ENCODE measurements around the gene CWC27.

The CWC27 gene, protein sequence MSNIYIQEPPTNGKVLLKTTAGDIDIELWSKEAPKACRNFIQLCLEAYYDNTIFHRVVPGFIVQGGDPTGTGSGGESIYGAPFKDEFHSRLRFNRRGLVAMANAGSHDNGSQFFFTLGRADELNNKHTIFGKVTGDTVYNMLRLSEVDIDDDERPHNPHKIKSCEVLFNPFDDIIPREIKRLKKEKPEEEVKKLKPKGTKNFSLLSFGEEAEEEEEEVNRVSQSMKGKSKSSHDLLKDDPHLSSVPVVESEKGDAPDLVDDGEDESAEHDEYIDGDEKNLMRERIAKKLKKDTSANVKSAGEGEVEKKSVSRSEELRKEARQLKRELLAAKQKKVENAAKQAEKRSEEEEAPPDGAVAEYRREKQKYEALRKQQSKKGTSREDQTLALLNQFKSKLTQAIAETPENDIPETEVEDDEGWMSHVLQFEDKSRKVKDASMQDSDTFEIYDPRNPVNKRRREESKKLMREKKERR

DNA sequence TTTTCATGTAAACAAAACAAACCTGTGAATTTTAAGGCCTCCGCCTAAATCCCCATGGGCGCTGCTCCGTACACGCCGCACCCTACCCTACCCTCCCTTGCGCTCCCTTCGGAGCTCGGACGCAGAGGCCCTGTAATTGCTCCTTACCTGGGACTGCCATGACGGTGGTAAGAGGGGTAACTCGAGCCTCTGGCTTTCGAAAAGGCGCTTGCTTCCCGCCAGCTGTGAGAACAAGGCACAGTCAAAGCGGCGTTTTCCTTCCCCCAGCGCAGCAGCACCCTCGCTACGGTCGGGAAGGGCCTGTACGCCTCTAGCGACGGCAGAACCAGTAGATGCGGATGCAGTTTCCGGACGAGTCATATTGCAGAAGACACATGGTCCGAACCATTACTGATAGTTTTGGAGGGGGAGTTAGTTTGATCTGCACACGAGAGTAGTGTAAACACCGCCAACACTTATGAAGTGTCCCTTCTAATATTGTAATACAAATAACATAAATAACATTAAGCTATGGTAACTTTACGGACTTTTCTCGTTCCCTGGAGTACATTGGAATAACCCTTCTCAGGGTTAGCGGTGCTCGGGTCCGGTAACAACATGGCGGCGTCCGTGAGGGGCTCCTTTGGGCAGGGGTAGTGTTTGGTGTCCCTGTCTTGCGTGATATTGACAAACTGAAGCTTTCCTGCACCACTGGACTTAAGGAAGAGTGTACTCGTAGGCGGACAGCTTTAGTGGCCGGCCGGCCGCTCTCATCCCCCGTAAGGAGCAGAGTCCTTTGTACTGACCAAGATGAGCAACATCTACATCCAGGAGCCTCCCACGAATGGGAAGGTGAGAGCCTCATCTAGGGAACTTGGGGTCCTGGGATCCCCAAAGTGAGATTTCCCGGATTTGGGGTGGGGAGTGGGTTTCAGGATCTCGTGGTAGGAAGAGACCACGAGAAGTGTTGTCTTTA is at the start of gene CWC27, which contains the start of gene SREK1IP1:
Gene CWC27, plus strand, starts transcription at position 573 of the 955 bp plus-strand sequence. Its CDS starts 217 bp downstream, at position 790.
Gene SREK1IP1, minus strand, starts transcription at position 334 of the 955 bp plus-strand sequence. Its CDS starts 174 bp downstream, at position 160.
- DNase-seq, result peak; percentile 87

DNA sequence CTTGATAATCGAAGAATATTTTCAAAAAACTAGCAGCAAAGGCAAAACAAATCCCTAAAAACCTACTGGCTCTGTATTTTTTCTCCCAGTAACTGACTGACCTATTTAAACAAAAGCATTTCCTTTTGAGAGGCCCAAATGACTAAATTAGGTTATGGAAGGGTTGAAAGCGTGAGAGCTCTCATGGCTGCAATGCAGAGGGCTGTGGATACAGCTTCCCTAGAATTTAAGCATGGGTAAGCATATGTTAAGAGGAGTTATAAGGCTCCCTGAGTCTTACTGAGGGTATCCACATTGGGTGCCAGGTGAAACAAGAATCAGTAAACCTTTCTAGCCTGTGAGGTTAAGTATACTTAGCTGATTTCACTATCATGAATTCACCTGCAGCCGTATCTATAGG is 46.1 kb upstream of the CWC27 start:
- DNase-seq, result no peak

DNA sequence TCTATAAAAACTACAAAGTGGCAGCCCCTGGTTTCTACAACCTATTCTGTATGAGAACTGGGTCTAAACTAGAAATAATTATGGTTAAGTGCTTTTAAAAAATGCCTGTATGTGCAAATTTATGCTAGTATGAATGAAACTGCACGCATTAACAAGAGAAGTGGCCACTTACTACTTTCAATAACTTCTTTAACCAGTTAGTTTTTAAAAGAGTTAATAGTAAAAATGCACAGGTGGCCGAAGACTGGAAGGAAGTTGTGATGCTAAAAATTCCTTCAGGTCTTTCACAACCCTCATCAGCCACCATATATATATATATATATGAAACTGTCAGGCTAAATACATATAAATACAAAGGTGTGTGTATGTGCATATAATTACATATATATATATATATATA is 41.6 kb upstream of the CWC27 start:
- no peak for DNase-seq

DNA sequence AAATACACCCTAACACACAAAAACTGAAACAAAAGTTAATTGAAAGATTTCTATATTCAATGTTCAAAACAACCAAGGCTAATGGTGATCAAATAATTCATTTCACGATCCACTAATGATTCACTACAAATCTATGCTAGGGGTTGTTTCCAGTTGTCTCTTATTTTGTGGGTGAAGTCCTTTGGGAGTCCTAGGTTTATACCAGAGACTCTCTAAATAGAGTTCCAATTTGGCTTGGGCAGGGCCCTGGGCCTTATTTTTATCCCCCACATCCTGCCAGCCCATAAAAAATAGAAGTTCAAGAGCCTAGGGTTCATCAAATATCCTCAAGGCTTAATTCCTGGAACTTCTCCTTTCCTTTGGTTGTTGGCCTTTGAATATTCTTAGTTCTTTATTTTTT is 26.3 kb upstream of the CWC27 start:
- DNase-seq, result no peak

DNA sequence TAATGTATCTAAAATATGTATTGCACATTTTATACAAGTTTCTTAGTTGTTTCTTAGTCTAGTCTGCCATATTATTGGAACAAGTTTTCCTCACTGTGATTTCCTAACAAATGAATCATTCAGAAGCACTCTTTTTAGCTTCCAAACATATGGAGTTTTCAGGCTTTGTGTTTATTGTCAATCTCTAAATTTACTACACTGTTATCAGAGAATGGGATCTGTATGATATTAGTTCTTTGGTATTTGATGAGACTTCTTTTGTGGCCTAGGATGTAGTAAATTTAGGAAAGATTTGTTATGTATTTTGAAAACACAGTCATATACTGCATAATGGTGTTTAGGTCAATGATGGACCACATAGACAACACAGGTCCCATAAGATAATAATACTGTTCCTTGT is 25.9 kb upstream of the CWC27 start:
- DNase-seq, result no peak

DNA sequence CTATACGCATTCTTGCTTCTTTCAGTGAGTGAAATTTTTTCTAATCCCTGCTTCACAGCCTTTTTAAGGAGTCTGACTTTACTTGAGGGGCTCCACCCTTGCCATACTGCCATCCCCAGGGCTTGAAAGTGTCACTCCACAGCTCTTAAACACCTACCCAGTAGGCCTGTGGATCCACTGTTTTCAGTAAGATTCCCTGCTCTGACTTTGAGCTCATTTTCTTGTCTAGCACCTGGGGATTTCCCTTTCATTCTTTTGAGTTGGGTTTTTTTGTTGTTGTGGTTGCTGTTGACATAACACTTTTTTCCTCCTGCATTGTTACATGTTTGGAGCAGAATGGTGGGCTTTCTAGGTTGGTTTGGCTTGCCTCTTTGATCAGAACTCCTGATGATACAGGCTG is 23.8 kb upstream of the CWC27 start:
- no peak for DNase-seq

DNA sequence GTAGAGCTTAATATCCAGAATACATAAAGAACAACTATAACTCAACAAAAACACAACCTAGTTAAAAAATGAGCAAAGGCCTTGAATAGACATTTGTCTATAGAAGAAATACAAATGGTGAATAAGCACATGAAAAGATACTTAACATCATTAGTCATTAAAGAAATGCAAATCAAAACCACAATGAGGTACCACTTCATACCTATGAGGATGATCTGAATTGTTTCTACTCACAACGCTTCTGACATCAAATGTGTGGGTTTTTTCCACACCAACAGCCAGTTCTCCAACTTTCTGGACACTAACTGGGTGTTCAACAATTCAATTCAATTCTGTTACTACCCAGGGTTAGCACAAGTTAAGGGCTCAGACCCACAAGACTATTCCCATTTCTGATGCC is 22.3 kb upstream of the CWC27 start:
- DNase-seq, result no peak

DNA sequence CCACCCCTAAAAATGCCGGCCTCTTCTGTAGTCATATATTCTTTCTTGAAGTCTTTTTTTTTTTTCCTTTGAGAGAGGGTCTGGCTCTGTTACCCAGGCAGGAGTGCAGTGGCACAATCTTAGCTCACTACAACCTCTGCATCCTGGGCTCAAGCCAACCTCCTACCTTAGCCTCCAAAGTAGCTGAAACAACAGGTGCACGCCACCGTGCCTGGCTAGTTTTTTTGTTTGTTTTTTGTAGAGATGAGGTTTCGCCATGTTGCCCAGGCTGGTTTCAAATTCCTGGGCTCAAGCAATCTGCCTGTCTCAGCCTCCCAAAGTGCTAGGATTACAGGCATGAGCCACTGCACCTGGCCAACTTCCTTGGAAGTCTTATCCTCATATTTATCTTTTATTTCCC is 19.3 kb upstream of the CWC27 start:
- DNase-seq, result no peak

DNA sequence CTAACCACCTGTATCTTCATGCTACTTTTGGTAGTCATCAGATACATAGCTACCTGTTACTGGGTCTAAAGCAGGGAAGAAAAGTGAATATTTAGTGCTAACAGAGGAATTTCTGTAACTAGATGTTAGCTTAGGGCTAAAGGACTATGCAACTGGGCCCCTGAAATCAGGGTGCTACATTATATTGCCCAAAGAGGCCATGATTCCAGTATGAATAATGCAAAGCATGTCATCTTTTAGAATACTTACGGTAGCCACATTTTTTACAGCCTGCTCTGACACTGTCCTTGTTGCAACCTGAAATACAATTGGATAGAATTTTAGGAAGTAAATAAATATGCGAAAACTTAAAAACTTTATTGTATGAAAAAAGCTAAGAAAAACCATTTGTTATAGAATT is 14.7 kb upstream of the CWC27 start:
- no peak for DNase-seq

DNA sequence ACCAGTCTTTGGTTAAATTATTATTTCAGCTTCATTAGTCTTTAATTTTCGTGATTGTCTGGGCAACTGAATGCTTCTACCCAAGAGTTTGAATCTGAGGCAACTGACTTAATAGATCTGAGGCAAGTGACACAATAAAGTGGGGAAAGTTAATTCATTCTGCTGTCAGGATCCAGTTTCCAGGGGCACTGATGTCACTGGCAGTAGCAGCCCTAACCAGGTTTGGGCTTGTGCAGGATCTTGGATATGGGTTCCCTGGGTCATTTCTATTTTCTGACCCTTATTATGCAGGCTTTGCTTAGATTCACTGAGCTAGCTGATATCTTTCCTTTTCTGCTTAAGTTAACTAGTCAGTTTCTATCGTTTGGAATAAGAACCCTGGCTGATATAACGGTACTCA is 9.8 kb upstream of the CWC27 start:
- DNase-seq, result no peak

DNA sequence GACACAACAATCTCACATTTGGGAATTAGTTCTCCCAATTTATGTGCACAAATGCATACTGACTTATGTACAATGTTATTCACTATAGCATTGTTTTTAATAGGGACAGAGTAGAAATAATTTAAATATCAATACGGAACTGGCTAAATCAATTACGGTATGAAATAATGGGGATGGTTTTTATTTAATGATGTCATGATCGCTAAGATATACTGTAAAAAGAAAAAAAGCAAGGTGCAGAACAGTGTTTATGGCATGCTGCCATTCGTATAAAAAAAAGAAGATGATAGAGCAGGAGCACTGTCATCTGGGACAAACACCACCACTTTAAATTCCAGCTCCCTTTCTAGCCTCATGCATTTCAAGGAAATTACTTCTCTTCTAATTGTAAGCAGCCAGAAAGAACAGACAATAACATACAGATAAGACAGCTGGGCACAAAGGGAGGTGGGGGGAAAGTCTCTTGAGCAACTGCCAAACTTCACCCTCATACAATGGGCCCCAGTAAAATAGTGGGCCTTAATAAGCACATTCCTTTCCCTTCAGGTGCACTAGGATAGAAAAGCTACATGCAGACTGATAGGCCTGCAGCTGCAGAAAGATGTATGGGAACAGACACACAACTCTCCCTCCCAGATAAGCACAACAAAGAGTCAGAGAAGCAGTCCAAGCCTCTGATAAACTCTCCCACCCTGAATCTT is 8.6 kb upstream of the CWC27 start:
- DNase-seq, result no peak

DNA sequence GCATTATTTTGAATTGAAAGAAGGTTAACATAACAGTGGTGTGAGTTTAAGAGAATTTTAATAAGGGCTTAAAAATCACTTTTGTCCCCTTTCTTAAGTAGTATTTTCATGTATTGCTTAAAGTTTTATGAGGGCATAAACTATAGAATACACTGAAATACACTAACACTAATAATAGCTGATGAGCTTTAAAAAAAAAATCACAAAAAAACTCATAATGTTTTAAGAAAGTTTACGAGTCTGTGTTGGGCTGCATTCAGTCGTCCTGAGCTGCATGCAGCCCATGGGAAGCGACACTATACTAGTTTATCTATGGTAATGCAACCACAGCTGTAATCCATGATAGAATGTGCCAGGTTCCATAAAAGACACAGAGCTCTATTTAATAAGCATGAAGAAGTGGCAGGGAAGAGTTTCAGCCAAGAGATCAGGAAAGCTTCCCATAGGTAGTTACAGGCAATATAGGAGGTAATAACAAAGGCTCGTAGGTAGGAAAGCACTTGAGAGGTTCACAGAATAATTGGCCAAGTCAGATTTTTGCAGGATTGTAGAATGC is 4.7 kb upstream of the CWC27 start:
- DNase-seq, result no peak

DNA sequence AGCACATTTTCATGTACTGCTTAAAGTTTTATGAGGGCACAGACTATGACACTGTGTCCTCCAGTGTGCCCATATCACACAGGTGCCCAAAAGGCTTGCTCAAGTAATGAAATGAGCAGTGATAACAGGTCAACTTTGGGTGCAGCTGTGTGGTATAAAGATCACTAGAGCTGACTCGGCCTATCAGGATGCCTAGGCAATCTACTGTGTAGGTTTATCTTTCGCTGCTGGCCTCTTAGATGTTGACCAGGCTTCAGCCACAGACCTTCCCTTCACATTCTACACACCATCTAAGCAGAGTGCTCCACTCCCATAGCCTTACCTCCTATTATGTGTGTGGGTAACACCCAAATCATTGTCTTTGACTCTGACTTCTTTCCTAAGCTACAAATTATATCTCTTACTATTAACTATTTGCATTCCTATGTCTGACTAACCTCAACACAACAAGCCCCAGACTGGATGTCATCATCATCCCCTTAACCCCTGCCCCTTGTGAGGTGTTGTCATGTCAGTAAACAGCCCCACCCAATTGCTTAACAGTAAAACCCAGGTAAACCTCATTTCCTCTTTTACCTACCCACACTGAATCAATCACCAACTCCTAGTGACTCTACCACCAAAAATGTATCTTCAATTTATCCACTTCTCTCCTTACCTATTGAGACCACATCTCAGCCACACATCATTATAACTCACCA is 2.8 kb upstream of the CWC27 start:
- DNase-seq, result no peak

DNA sequence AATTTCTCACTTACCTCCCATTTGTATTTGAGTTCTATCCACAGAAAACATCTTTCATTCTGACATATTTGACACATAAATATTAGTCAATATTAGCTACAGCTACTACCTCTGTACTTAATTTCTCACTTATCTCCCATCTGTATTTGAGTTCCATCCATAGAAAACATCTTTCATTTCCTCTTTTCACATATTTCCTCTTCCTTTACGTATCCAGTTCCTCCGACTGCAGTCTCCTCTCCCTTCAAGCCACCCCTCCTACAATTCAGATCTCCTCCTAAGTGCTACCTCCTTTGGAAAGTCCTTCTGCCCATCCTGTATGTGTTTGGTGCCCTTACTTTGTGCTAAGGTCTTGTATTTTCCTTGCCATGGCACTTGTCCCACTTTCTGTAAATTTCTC is 1.8 kb upstream of the CWC27 start:
- DNase-seq, result no peak

DNA sequence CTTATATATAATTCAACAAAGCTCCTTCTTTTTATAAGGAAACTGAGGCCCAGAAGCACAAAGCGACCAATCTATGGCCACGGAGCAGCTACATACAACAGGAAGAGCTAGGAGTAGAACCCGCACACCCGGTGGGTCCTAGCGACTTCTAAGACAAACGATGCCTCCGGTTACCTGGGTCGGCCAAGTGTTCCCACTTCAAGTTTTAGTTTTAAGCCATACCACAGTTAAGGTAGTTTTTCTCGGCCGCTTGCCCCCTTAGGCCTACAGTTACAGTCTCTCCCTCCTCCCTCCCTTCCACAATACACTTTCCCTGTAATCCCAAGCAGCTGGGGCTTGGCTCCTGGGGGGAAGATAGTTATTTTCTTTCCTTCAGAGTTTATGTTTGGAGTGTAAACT is 772 bp upstream of the CWC27 start:
- DNase-seq, result peak; percentile 47

DNA sequence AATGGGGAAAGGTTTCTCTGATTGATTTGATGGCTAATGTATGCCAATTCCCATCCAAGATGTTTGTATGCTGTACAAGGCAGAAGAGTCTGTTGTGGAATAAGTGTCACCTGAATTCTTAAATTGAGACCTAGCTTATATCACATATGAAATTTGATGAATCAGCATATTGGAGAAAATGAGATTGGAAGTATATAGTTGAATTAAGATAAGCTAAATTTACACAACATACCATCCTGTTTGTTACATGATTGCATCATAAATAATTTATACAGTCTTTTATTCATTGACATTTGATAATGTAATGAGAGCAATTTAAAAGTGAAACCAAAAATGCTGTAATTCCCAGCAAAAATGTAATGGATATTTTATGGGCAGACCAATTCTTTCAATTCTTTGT is 1.1 kb downstream of the CWC27 start:
- DNase-seq, result no peak

DNA sequence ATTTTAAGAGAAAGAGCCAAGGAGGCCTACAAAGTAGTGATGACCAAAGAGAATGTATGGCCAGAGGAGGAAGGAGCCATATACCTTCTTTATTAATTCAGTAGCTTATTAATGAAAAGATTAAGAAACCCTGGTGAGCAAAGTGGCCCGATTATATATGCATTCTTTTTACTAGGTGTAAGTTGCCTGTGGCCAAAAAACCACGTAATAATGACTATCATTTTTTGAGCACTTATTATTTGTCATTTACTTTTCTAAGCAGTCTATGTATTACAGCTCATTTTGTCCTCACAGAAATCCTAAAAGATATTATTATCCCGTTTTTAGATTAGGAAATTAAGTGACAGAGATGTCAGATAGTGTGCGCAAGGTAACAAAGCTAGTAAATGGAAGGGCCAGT is 3.0 kb downstream of the CWC27 start:
- DNase-seq, result no peak

DNA sequence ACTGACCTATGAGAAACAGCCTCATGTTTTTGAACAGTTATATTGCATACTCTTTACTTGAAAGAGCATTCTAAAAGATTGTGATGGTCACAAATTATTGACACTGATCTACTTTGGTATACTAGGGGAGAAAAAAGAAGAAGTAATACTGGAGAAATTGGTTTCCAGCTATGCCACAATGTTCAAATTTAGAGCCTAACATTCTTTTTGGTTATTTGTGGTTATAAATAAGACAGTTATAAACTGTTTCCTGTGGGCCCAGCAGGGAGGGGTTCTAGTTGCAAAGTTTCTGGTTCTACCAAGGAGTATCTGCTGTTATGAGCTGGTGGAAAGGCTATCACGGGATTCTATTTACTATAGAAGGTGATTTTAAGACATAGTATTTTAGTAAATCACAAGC is 4.8 kb downstream of the CWC27 start:
- DNase-seq, result no peak

DNA sequence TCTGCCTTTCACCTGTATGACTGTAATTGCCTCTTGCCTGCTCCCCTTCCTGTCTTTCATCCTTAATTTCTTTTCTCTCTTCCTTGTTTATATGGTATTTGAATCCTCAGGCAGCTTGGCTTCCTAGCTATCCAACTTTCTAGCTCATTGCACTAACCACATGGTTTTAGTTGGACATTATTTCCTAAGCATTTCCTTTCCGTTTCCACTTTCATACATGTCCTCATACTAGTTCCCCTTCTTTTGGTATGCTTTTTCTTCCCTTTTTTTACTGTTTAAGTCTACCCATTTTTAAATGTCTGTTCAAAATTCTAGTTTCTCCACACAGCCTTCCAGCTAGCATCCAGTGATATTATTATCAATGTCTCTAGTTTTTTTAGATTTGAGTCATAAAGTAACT is 6.6 kb downstream of the CWC27 start:
- no peak for DNase-seq

DNA sequence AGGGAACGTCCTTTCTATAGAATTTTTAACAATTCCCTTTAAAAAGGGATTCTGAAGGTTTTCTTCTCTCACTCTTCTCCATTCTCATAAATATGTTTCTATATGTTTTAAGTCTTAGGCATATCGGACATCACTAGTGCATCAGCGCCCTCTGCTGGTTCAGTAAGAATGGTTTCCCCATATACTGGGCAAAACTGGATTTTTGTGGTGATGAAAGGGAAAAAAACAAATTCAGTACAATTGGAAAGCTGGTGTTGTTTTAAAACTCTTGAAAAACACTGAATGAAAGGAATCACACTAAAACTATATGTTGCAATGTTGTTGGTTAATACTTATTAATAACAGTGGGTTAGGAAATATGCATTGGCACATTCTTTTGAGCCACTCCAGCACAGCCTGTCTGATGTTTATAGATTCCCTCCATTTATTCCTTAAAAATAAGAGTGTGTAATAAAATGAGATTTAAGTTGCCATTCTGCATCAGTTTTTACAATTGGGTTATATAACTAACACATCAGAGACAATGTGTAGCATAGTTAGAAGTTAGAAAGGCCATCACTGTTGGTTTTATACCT is 15.8 kb downstream of the CWC27 start:
- DNase-seq, result peak; percentile 56

DNA sequence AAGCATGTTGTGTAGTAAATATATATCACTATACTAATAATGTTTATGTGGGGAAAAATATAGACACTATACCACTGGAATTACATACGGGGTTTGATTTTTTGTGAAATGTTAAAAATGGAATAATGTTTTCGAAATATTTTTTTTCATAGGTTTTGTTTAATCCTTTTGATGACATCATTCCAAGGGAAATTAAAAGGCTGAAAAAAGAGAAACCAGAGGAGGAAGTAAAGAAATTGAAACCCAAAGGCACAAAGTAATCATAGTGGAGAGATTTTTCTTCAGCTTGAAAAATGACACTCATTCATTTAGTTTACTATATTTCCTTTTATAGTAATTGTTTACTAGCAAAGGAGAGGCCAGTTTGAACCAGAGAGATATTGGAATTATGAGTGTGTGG is 17.6 kb downstream of the CWC27 start:
- DNase-seq, result no peak

DNA sequence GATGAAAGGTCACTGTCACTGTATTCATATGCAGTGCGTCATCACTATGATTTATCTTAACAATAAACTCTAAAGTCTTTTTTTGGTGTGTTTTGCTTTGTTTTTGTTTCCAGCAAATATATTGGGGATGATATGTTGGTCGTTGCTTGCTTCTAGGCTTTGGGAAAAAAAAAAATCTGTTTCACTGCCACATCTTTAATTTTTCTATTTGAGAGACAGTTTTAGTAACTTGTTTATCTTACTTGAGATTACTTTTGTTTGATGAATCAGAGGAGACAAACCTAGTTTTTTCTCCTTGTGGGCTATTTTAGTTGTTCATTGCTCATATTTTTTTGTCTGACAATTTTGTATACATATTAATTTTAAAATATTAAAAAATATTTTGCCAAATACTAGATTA is 19.4 kb downstream of the CWC27 start:
- DNase-seq, result no peak
